ENCODE data around the gene HMGN3.

DNA sequence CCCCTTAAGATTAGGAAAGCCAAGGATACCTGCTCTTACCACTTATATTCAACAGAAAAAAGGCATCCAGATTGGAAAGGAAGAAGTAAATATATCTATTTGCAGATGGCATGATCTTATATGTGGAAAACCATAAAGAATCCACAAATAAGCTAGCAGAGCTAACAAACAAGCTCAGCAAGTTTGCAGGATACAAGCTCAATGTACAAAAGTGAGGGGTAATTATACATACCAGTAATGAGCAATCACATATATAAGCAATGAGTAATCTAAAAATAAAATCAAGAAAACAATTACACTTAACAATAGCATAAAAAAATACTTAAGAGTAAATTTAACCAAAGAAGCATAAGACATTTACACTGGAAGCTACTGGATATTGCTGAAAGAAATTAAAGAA lies 31.6 kb upstream of the HMGN3 start:
- no peak for TF ChIP-seq CTCF (conservative IDR thresholded peaks at IDR 0.05; ENCODE audit: low read depth, low read length)
- no peak for TF ChIP-seq RAD21 (IDR thresholded peaks at IDR 0.05; ENCODE audit: low read length)
- TF ChIP-seq POLR2A (IDR thresholded peaks at IDR 0.05; ENCODE audit: low read depth, low read length), result no peak
- TF ChIP-seq MXI1 (IDR thresholded peaks at IDR 0.05; ENCODE audit: borderline replicate concordance, low read depth, low read length), result no peak
- TF ChIP-seq CEBPB (IDR thresholded peaks at IDR 0.05; ENCODE audit: low read depth, low read length), result no peak
- no peak for TF ChIP-seq FOS (IDR thresholded peaks at IDR 0.05; ENCODE audit: low read depth, low read length)
- TF ChIP-seq MAFK (IDR thresholded peaks at IDR 0.05; ENCODE audit: low read depth, low read length), result no peak
- TF ChIP-seq USF2 (IDR thresholded peaks at IDR 0.05; ENCODE audit: low read depth, low read length), result no peak
- TF ChIP-seq SMC3 (IDR thresholded peaks at IDR 0.05; ENCODE audit: low read depth, low read length), result no peak
- TF ChIP-seq BHLHE40 (IDR thresholded peaks at IDR 0.05; ENCODE audit: low read depth, low read length), result no peak
- TF ChIP-seq CHD1 (IDR thresholded peaks at IDR 0.05; ENCODE audit: low read depth, low read length), result no peak
- TF ChIP-seq MAZ (IDR thresholded peaks at IDR 0.05; ENCODE audit: borderline replicate concordance, low read depth, low read length), result no peak
- no peak for TF ChIP-seq RCOR1 (IDR thresholded peaks at IDR 0.05; ENCODE audit: insufficient replicate concordance, low read length)
